HL-60 (cell line): Measurements from ENCODE around the gene RBMS3.

Experiments
- SPI1 ChIP-seq: IDR thresholded peaks from 2 replicates; pipeline ENCODE4 v1.6.1; 2012; ENCODE audit warnings: low read depth, mild to moderate bottlenecking, borderline replicate concordance
- TF ChIP-seq, protein P1 (sequence below): IDR thresholded peaks from 2 replicates; pipeline ENCODE4 v1.6.1; 2012; ENCODE audit warnings: low read depth; ENCODE audit not compliant: insufficient replicate concordance
- TF ChIP-seq, protein P2 (sequence below): IDR thresholded peaks from one replicate; pipeline ENCODE4 v1.5.1; 2011; ENCODE audit warnings: low read length, control low read depth, inconsistent platforms; ENCODE audit not compliant: insufficient read depth

DNA sequence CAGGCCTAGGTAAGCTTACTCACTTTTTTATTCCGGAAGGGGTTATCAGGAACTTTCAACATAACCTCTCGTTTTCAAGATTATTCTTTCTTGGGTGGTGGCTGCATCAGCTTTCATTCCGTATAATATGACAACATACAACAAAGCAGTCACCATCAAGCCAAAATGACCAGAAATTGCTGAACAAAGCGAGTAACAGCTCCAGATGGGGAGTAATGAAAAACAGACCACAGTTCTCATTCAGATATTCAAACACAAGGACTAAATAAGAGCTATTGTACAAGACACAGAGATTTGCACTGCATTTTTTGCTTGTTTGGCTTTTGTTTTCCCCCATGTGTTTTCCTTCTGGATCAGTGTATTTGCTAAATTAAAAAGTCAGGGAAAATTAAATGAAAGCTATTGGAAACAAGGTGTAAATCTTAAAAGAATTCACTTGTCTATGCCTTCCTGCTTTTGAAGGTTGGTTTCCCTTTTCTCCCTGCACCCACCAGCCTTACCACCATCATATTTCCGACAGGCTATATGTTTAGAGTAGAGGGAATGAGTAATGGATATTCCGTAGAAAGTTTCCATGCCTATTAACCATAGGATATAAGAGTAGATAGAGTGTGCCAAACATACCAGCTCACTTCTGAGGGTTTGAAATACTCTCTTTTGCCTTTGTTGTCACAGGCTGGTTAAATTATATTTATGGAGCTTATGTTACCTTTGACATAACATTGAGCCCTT is 213.6 kb downstream of the RBMS3 start:
- TF ChIP-seq, protein P1, sequence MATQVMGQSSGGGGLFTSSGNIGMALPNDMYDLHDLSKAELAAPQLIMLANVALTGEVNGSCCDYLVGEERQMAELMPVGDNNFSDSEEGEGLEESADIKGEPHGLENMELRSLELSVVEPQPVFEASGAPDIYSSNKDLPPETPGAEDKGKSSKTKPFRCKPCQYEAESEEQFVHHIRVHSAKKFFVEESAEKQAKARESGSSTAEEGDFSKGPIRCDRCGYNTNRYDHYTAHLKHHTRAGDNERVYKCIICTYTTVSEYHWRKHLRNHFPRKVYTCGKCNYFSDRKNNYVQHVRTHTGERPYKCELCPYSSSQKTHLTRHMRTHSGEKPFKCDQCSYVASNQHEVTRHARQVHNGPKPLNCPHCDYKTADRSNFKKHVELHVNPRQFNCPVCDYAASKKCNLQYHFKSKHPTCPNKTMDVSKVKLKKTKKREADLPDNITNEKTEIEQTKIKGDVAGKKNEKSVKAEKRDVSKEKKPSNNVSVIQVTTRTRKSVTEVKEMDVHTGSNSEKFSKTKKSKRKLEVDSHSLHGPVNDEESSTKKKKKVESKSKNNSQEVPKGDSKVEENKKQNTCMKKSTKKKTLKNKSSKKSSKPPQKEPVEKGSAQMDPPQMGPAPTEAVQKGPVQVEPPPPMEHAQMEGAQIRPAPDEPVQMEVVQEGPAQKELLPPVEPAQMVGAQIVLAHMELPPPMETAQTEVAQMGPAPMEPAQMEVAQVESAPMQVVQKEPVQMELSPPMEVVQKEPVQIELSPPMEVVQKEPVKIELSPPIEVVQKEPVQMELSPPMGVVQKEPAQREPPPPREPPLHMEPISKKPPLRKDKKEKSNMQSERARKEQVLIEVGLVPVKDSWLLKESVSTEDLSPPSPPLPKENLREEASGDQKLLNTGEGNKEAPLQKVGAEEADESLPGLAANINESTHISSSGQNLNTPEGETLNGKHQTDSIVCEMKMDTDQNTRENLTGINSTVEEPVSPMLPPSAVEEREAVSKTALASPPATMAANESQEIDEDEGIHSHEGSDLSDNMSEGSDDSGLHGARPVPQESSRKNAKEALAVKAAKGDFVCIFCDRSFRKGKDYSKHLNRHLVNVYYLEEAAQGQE = no peak
- TF ChIP-seq SPI1 = no peak
- TF ChIP-seq, protein P2, sequence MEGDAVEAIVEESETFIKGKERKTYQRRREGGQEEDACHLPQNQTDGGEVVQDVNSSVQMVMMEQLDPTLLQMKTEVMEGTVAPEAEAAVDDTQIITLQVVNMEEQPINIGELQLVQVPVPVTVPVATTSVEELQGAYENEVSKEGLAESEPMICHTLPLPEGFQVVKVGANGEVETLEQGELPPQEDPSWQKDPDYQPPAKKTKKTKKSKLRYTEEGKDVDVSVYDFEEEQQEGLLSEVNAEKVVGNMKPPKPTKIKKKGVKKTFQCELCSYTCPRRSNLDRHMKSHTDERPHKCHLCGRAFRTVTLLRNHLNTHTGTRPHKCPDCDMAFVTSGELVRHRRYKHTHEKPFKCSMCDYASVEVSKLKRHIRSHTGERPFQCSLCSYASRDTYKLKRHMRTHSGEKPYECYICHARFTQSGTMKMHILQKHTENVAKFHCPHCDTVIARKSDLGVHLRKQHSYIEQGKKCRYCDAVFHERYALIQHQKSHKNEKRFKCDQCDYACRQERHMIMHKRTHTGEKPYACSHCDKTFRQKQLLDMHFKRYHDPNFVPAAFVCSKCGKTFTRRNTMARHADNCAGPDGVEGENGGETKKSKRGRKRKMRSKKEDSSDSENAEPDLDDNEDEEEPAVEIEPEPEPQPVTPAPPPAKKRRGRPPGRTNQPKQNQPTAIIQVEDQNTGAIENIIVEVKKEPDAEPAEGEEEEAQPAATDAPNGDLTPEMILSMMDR = no peak
